ENCODE measurements around the gene ATP5MC2. TPM values are rescaled to one million over a fixed set of nuclear protein-coding genes. Genes with fewer than 3 reads are reported as not detected.
A peak's percentile ranks its signal among the peaks of the same experiment; 100 is the strongest.

Gene ATP5MC2
- total and polyA plus RNA-seq, 8 donors = 247 to 653 (median 602) TPM

- TF ChIP-seq CTCF (IDR thresholded peaks at IDR 0.05) = no peak
- intact Hi-C loops (cut with DNase I) = no loop called here
- no peaks in the 10 kb centered on the region for H3K9me3 ChIP-seq
- no peak overlapping the region for H3K27ac ChIP-seq
- H3K4me1 ChIP-seq = peaks cover 21 to 31% of the 10 kb centered on the region in 2 donors
- no peak overlapping the region for H3K4me3 ChIP-seq
- ATAC-seq = no peak
- DNase-seq = no peak
- H3K27me3 ChIP-seq = no peaks in the 10 kb centered on the region
- no peaks in the 10 kb centered on the region for H3K36me3 ChIP-seq
Measured at GRCh38 chr12:53627919-53628318, 48.0 kb downstream of the ATP5MC2 start.

- Histone ChIP-seq H3K27ac (peak overlapping the region in 1 of 2 donors; percentile 91), H3K27me3 (no peaks in the 10 kb centered on the region), H3K4me1 (peaks cover 25 to 43% of the 10 kb centered on the region in 2 donors), H3K9me3 (no peaks in the 10 kb centered on the region), H3K36me3 (no peaks in the 10 kb centered on the region), H3K4me3 (peak overlapping the region; percentile 47 to 80)
- ATAC-seq = no peak
- DNase-seq = no peak
- no peak for TF ChIP-seq CTCF (IDR thresholded peaks at IDR 0.05)
- intact Hi-C loops (cut with DNase I) = no loop called here
Measured at GRCh38 chr12:53626702-53627169, 49.1 kb downstream of the ATP5MC2 start.

- no peaks in the 10 kb centered on the region for H3K36me3 ChIP-seq
- peak within 1 kb of the TSS; percentile 91 to 95 for H3K27ac ChIP-seq
- intact Hi-C loops (cut with DNase I) = no loop called here
- no peaks in the 10 kb centered on the region for H3K27me3 ChIP-seq
- H3K4me3 ChIP-seq = peak within 1 kb of the TSS; percentile 47 to 80
- TF ChIP-seq CTCF (IDR thresholded peaks at IDR 0.05) = no peak
- H3K4me1 ChIP-seq = peaks cover 25 to 49% of the 10 kb centered on the region in 2 donors
- no peaks in the 10 kb centered on the region for H3K9me3 ChIP-seq
- ATAC-seq (peak; percentile 96), DNase-seq (peak; percentile 97 to 100 (median 98))
Measured at GRCh38 chr12:53625946-53626701, 49.8 kb downstream of the ATP5MC2 start, which contains the start of gene ATF7. TSS of gene ATF7 (minus strand) at chr12:53626382. CDS start at chr12:53601000, 25,382 bp downstream.

GRCh38 chr12:53625373-53625945 is 50.4 kb downstream of the ATP5MC2 start:
- no peak for TF ChIP-seq CTCF (IDR thresholded peaks at IDR 0.05)
- Histone ChIP-seq H3K4me3 (peak overlapping the region; percentile 47 to 80), H3K27ac (peak overlapping the region; percentile 91 to 95), H3K9me3 (no peaks in the 10 kb centered on the region), H3K4me1 (peaks cover 25 to 56% of the 10 kb centered on the region in 2 donors), H3K36me3 (no peaks in the 10 kb centered on the region), H3K27me3 (no peaks in the 10 kb centered on the region)
- intact Hi-C loops (cut with DNase I) = no loop called here
- no peak for DNase-seq
- ATAC-seq = no peak

GRCh38 chr12:53624956-53625355 is 50.9 kb downstream of the ATP5MC2 start:
- Histone ChIP-seq H3K4me1 (peaks cover 25 to 57% of the 10 kb centered on the region in 2 donors), H3K9me3 (no peaks in the 10 kb centered on the region), H3K4me3 (peak overlapping the region; percentile 47 to 80), H3K36me3 (no peaks in the 10 kb centered on the region), H3K27ac (peak overlapping the region; percentile 91 to 95), H3K27me3 (no peaks in the 10 kb centered on the region)
- no peak for DNase-seq
- intact Hi-C loops (cut with DNase I) = no loop called here
- no peak for ATAC-seq
- TF ChIP-seq CTCF (IDR thresholded peaks at IDR 0.05) = no peak

All from left lung (tissue), 10 donors.